Mesenchymal stem cell (in vitro differentiated cells and primary cell): Measurements from ENCODE around the gene CDK14.
A peak's percentile ranks its signal among the peaks of the same experiment; 100 is the strongest.

Experiments used
- DNase-seq: peaks from one replicate; pipeline ENCODE4 v3.0.0-alpha.2; 2013
- H2AFZ ChIP-seq: one replicate; pipeline ENCODE4 v1.6.1; 2013; ENCODE audit warnings: low read depth, mild to moderate bottlenecking, control low read depth, inconsistent platforms, low read length, moderate library complexity
- H2AK5ac ChIP-seq: 2 replicates; pipeline ENCODE4 v1.6.1; 2013; ENCODE audit warnings: low read length, moderate library complexity, mild to moderate bottlenecking, inconsistent platforms; ENCODE audit not compliant: severe bottlenecking
- H2BK120ac ChIP-seq: one replicate; pipeline ENCODE4 v1.6.1; 2013; ENCODE audit warnings: low read depth, mild to moderate bottlenecking, inconsistent platforms, low read length, moderate library complexity
- H2BK12ac ChIP-seq, 2 experiments: one replicate each; pipeline ENCODE4 v1.6.1; 2013; ENCODE audit warnings: inconsistent platforms in 2 of 2, low read length in 2 of 2, mild to moderate bottlenecking in 2 of 2, moderate library complexity in 2 of 2, control low read depth in 1 of 2
- H2BK15ac ChIP-seq: one replicate; pipeline ENCODE4 v1.6.1; 2013; ENCODE audit warnings: mild to moderate bottlenecking, low read depth, inconsistent platforms; ENCODE audit not compliant: poor library complexity, severe bottlenecking
- H2BK5ac ChIP-seq: 2 replicates; pipeline ENCODE4 v1.6.1; 2013; ENCODE audit warnings: low read depth, mild to moderate bottlenecking, low read length, control low read depth, inconsistent platforms; ENCODE audit not compliant: poor library complexity, severe bottlenecking
- H3K14ac ChIP-seq, 2 experiments: one replicate each; pipeline ENCODE4 v1.6.1; 2013; ENCODE audit warnings: inconsistent platforms in 2 of 2, low read length in 2 of 2, control low read depth in 1 of 2, mild to moderate bottlenecking in 1 of 2, moderate library complexity in 1 of 2
- H3K18ac ChIP-seq, 2 experiments: one replicate each; pipeline ENCODE4 v1.6.1; 2013; ENCODE audit warnings: inconsistent platforms in 2 of 2, low read length in 2 of 2, control low read depth in 1 of 2, low read depth in 1 of 2, mild to moderate bottlenecking in 1 of 2
- H3K23ac ChIP-seq, 2 experiments: one replicate each; pipeline ENCODE4 v1.6.1; 2013; ENCODE audit warnings: inconsistent platforms in 2 of 2, low read length in 2 of 2, mild to moderate bottlenecking in 2 of 2, moderate library complexity in 2 of 2, control low read depth in 1 of 2
- H3K27ac ChIP-seq: 2 replicates; pipeline ENCODE4 v1.5.1; 2013; ENCODE audit warnings: mild to moderate bottlenecking, moderate library complexity, low read length, control low read depth, inconsistent platforms; ENCODE audit not compliant: poor library complexity, severe bottlenecking
- H3K27me3 ChIP-seq, 2 experiments: 2 replicates each; pipeline versions ENCODE4 v1.6.1 to v1.7.0; 2013; ENCODE audit warnings: low read length in 2 of 2, mild to moderate bottlenecking in 2 of 2, moderate library complexity in 2 of 2, control low read depth in 1 of 2, inconsistent platforms in 1 of 2; ENCODE audit not compliant: control insufficient read depth in 1 of 2, insufficient read depth in 1 of 2
- H3K36me3 ChIP-seq, 2 experiments: 2 replicates each; pipeline versions ENCODE4 v1.6.1 to v1.7.0; 2013; ENCODE audit warnings: low read length in 2 of 2, control low read depth in 1 of 2, inconsistent platforms in 1 of 2, low read depth in 1 of 2, mild to moderate bottlenecking in 1 of 2; ENCODE audit not compliant: insufficient read depth in 2 of 2, control insufficient read depth in 1 of 2
- H3K4ac ChIP-seq, 2 experiments: one replicate each; pipeline ENCODE4 v1.6.1; 2013; ENCODE audit warnings: inconsistent platforms in 2 of 2, low read length in 2 of 2, mild to moderate bottlenecking in 2 of 2, moderate library complexity in 2 of 2, control low read depth in 1 of 2, low read depth in 1 of 2
- H3K4me1 ChIP-seq: 2 replicates; pipeline ENCODE4 v1.6.1; 2013; ENCODE audit warnings: low read depth, low read length, control low read depth; ENCODE audit not compliant: control insufficient read depth, insufficient read depth
- H3K4me2 ChIP-seq: 2 replicates; pipeline ENCODE4 v1.6.1; 2013; ENCODE audit warnings: low read length, mild to moderate bottlenecking, inconsistent platforms; ENCODE audit not compliant: poor library complexity, severe bottlenecking
- H3K4me3 ChIP-seq, 2 experiments: 2 replicates each; pipeline versions ENCODE4 v1.5.1 to v1.7.0; 2013; ENCODE audit warnings: low read length in 2 of 2, mild to moderate bottlenecking in 2 of 2, control low read depth in 1 of 2, low read depth in 1 of 2; ENCODE audit not compliant: insufficient read depth in 1 of 2
- H3K79me1 ChIP-seq: replicated peaks from 2 replicates; pipeline ENCODE4 v1.6.1; 2013; ENCODE audit warnings: mild to moderate bottlenecking, control low read depth, low read length, inconsistent platforms; ENCODE audit not compliant: poor library complexity, severe bottlenecking
- H3K9ac ChIP-seq: 2 replicates; pipeline ENCODE4 v1.7.0; 2013; ENCODE audit warnings: mild to moderate bottlenecking, low read length, moderate library complexity
- H3K9me3 ChIP-seq: 2 replicates; pipeline ENCODE4 v1.7.0; 2013; ENCODE audit warnings: mild to moderate bottlenecking, low read length; ENCODE audit not compliant: control insufficient read depth
- H4K8ac ChIP-seq: one replicate; pipeline ENCODE4 v1.6.1; 2013; ENCODE audit warnings: inconsistent platforms, mild to moderate bottlenecking, low read length, moderate library complexity
- H4K91ac ChIP-seq: one replicate; pipeline ENCODE4 v1.6.1; 2013; ENCODE audit warnings: mild to moderate bottlenecking, low read length, inconsistent platforms
- WGBS: methylation state at CpG from one replicate; pipeline ENCODE4 v1.1.7; 2013; ENCODE audit warnings: mixed read lengths; 5-methylcytosine and 5-hydroxymethylcytosine counted together

The CDK14 gene

GRCh38 chr7:90599892-90600555 lies 3.9 kb downstream of the CDK14 start:
- Histone ChIP-seq H3K14ac (no peak overlapping the region), H3K9ac (peak overlapping the region; percentile 46)
- WGBS: 100% methylated on average over 1 of the region's 4 CpGs

GRCh38 chr7:90602303-90602702 lies 6.2 kb downstream of the CDK14 start:
- Histone ChIP-seq H2BK15ac (no peak overlapping the region), H3K36me3 (no peaks in the 10 kb centered on the region), H3K27ac (no peak overlapping the region), H2AFZ (no peak overlapping the region), H2BK12ac (no peak overlapping the region), H3K23ac (no peak overlapping the region), H3K18ac (no peak overlapping the region), H3K4me2 (no peak overlapping the region), H3K9ac (no peak overlapping the region), H3K4ac (no peak overlapping the region), H3K27me3 (no peaks in the 10 kb centered on the region), H3K79me1 (peaks cover 8% of the 10 kb centered on the region), H3K4me3 (no peak overlapping the region), H2AK5ac (no peak overlapping the region), H4K91ac (no peak overlapping the region), H4K8ac (no peak overlapping the region), H3K4me1 (peaks cover 6% of the 10 kb centered on the region), H3K14ac (no peak overlapping the region), H2BK5ac (no peak overlapping the region), H2BK120ac (no peak overlapping the region), H3K9me3 (no peaks in the 10 kb centered on the region)
- 100% methylated on average over 1 of the region's 1 CpG for WGBS
- no peak for DNase-seq

More at GRCh38 chr7:90599892-90600555, 3.9 kb downstream of the CDK14 start:
- Histone ChIP-seq H3K4ac (no peak overlapping the region), H2BK15ac (no peak overlapping the region), H3K9me3 (no peaks in the 10 kb centered on the region), H3K4me3 (no peak overlapping the region), H2BK12ac (no peak overlapping the region), H3K23ac (no peak overlapping the region), H3K27ac (no peak overlapping the region), H3K27me3 (no peaks in the 10 kb centered on the region), H3K4me2 (no peak overlapping the region), H3K36me3 (no peaks in the 10 kb centered on the region), H4K8ac (no peak overlapping the region), H4K91ac (no peak overlapping the region), H3K18ac (no peak overlapping the region), H3K4me1 (peaks cover 5% of the 10 kb centered on the region), H2BK120ac (no peak overlapping the region), H3K79me1 (peaks cover 12% of the 10 kb centered on the region), H2AK5ac (no peak overlapping the region), H2AFZ (no peak overlapping the region), H2BK5ac (no peak overlapping the region)
- DNase-seq: no peak

GRCh38 chr7:90603346-90603745 lies 7.2 kb downstream of the CDK14 start:
- Histone ChIP-seq H2BK12ac (no peak overlapping the region), H3K23ac (no peak overlapping the region), H4K8ac (no peak overlapping the region), H2AK5ac (no peak overlapping the region), H2BK5ac (no peak overlapping the region), H3K9me3 (no peaks in the 10 kb centered on the region), H3K4ac (no peak overlapping the region), H2BK120ac (no peak overlapping the region), H3K27me3 (no peaks in the 10 kb centered on the region), H3K36me3 (no peaks in the 10 kb centered on the region), H3K4me2 (no peak overlapping the region), H3K4me1 (peaks cover 6% of the 10 kb centered on the region), H3K9ac (no peak overlapping the region), H3K27ac (no peak overlapping the region), H3K18ac (no peak overlapping the region), H4K91ac (no peak overlapping the region), H3K4me3 (no peak overlapping the region), H2BK15ac (no peak overlapping the region), H3K14ac (no peak overlapping the region), H2AFZ (no peak overlapping the region), H3K79me1 (peaks cover 8% of the 10 kb centered on the region)
- DNase-seq: no peak
- no CpG with 5 or more reads among the region's 1 CpG for WGBS

- Histone ChIP-seq H2BK12ac (no peak overlapping the region), H4K8ac (no peak overlapping the region), H3K4me1 (peaks cover 6% of the 10 kb centered on the region), H3K4ac (no peak overlapping the region), H3K23ac (no peak overlapping the region), H3K9ac (no peak overlapping the region), H3K27ac (no peak overlapping the region), H3K9me3 (no peaks in the 10 kb centered on the region), H2AK5ac (no peak overlapping the region), H2BK15ac (no peak overlapping the region), H2BK5ac (no peak overlapping the region), H3K14ac (no peak overlapping the region), H4K91ac (no peak overlapping the region), H3K79me1 (peaks cover 12% of the 10 kb centered on the region), H2BK120ac (no peak overlapping the region), H3K4me2 (no peak overlapping the region), H3K4me3 (no peak overlapping the region), H3K27me3 (no peaks in the 10 kb centered on the region), H3K36me3 (no peaks in the 10 kb centered on the region), H2AFZ (no peak overlapping the region), H3K18ac (no peak overlapping the region)
- WGBS: 99% methylated on average over 3 of the region's 5 CpGs
- no peak for DNase-seq
Observed at GRCh38 chr7:90604383-90604782, 8.3 kb downstream of the CDK14 start.
